Testis (tissue), 3 donors: ENCODE data around the gene MTOR. TPM values are rescaled to one million over a fixed set of nuclear protein-coding genes. Genes with fewer than 3 reads are reported as not detected.

Experiments
- DNase-seq: peaks from one replicate; pipeline ENCODE4 v3.0.0-alpha.2; 2019
- H3K27ac ChIP-seq, 2 donors: fragments of 200-600 bp; sonication (generic); one replicate each; pipeline ENCODE4 v1.5.1; 2019
- H3K27me3 ChIP-seq: fragments of 200-600 bp; sonication (generic); one replicate; pipeline ENCODE4 v1.5.1; 2019
- H3K36me3 ChIP-seq: fragments of 200-600 bp; sonication (generic); one replicate; pipeline ENCODE4 v1.5.1; 2017; ENCODE audit warnings: low read depth; ENCODE audit errors: missing control alignments
- H3K4me1 ChIP-seq: fragments of 200-600 bp; sonication (generic); one replicate; pipeline ENCODE4 v1.5.1; 2019
- H3K4me3 ChIP-seq, 2 donors: fragments of 200-600 bp; sonication (generic); one replicate each; pipeline ENCODE4 v1.5.1; 2017 to 2019
- H3K9me3 ChIP-seq: fragments of 200-600 bp; sonication (generic); one replicate; pipeline ENCODE4 v1.5.1; 2017
- POLR2A ChIP-seq: fragments of 450-650 bp; IDR thresholded peaks from one replicate; pipeline ENCODE4 v1.6.1; 2017; ENCODE audit warnings: antibody characterized with exemption, mild to moderate bottlenecking, moderate library complexity
- WGBS, 2 donors: methylation state at CpG; one replicate each; pipeline ENCODE4 v1.1.5; 2018; 5-methylcytosine and 5-hydroxymethylcytosine counted together
- intact Hi-C: fragments of 100-400 bp; cut with DNase I; formaldehyde crosslinking; loops from one replicate; pipeline ENCODE4 v1.15.1; 2023; ENCODE audit warnings: low total_unique reads
- polyA plus RNA-seq: library from polyadenylated mRNA; stranded (reverse); fragments of 350-450 nt; fragmentation: Illumina TruSeq; extraction: RNeasy Lipid Tissue Mini Kit (QIAGEN cat#74804); gene quantifications from one replicate; pipeline ENCODE4 v1.2.3, GENCODE V29; 2014; ENCODE audit warnings: low read depth, low replicate concordance; ENCODE audit not compliant: insufficient read depth
- total RNA-seq, 2 donors: library from RNA; depleted of rRNA; stranded (reverse); fragments of >200 nt; gene quantifications; one replicate each; pipeline ENCODE4 v1.2.3, GENCODE V29; 2016
- TF ChIP-seq, protein P1 (sequence below), 3 experiments: fragments of 450-650 bp in 2 of 3; fragments of 200-600 bp in 1 of 3; sonication (generic) in 1 of 3; IDR thresholded peaks; one replicate each; pipeline ENCODE4 v1.5.1; 2016 to 2019; ENCODE audit warnings: antibody characterized with exemption in 3 of 3, mild to moderate bottlenecking in 2 of 3, moderate library complexity in 1 of 3

The MTOR gene
- total and polyA plus RNA-seq, 3 donors from 2014 or later = 83.3 to 129 (median 108) TPM

GRCh38 chr1:11126569-11126968 lies 135.8 kb downstream of the MTOR start:
- Histone ChIP-seq H3K4me1 (no peaks in the 10 kb centered on the region), H3K4me3 (no peak overlapping the region), H3K27me3 (no peaks in the 10 kb centered on the region), H3K27ac (no peak overlapping the region), H3K9me3 (no peaks in the 10 kb centered on the region), H3K36me3 (no peaks in the 10 kb centered on the region)
- TF ChIP-seq, protein P1, sequence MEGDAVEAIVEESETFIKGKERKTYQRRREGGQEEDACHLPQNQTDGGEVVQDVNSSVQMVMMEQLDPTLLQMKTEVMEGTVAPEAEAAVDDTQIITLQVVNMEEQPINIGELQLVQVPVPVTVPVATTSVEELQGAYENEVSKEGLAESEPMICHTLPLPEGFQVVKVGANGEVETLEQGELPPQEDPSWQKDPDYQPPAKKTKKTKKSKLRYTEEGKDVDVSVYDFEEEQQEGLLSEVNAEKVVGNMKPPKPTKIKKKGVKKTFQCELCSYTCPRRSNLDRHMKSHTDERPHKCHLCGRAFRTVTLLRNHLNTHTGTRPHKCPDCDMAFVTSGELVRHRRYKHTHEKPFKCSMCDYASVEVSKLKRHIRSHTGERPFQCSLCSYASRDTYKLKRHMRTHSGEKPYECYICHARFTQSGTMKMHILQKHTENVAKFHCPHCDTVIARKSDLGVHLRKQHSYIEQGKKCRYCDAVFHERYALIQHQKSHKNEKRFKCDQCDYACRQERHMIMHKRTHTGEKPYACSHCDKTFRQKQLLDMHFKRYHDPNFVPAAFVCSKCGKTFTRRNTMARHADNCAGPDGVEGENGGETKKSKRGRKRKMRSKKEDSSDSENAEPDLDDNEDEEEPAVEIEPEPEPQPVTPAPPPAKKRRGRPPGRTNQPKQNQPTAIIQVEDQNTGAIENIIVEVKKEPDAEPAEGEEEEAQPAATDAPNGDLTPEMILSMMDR (IDR thresholded peaks at IDR 0.05) = no peak
- TF ChIP-seq POLR2A = no peak
- no peak for DNase-seq
- intact Hi-C loops = no loop called here
- WGBS, 2 donors = 75 to 77% methylated on average over 5 of the region's 5 CpGs

GRCh38 chr1:11125931-11126330 lies 136.4 kb downstream of the MTOR start:
- H3K27me3 ChIP-seq = no peaks in the 10 kb centered on the region
- H3K4me3 ChIP-seq = no peak overlapping the region
- TF ChIP-seq, protein P1 (IDR thresholded peaks at IDR 0.05) = no peak
- TF ChIP-seq POLR2A = no peak
- no peaks in the 10 kb centered on the region for H3K4me1 ChIP-seq
- H3K36me3 ChIP-seq = no peaks in the 10 kb centered on the region
- no peaks in the 10 kb centered on the region for H3K9me3 ChIP-seq
- WGBS, 2 donors = 86 to 95% methylated on average over 5 of the region's 5 CpGs
- intact Hi-C loops = no loop called here
- H3K27ac ChIP-seq = no peak overlapping the region
- DNase-seq = no peak

GRCh38 chr1:11124965-11125364 lies 137.4 kb downstream of the MTOR start:
- H3K27me3 ChIP-seq = no peaks in the 10 kb centered on the region
- no peak for DNase-seq
- WGBS, 2 donors = 84 to 96% methylated on average over 3 of the region's 3 CpGs
- no peaks in the 10 kb centered on the region for H3K9me3 ChIP-seq
- no peaks in the 10 kb centered on the region for H3K36me3 ChIP-seq
- no peak overlapping the region for H3K27ac ChIP-seq
- intact Hi-C loops = no loop called here
- no peak overlapping the region for H3K4me3 ChIP-seq
- no peaks in the 10 kb centered on the region for H3K4me1 ChIP-seq
- TF ChIP-seq, protein P1 (IDR thresholded peaks at IDR 0.05) = no peak
- TF ChIP-seq POLR2A = no peak

DNA sequence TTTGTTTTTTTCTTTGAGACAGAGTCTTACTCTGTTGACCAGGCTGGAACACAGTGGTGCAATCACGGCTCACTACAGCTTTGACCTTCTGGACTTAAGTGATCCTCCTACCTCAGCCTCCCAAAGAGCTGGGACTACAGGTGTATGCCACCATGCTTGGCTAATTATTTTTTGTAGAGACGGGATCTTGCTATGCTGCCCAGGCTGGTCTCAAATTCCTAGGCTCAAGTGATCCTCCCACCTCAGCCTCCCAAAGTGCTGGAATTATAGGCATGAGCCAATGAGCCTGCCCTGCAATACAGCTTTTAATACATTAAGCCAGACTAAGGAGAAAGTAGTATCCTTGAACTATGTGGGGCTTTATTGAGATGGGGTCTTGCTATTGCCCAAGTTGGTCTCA lies 146.0 kb downstream of the MTOR start:
- 79 to 96% methylated on average over 2 of the region's 2 CpGs for WGBS, 2 donors
- H3K27ac ChIP-seq = no peak overlapping the region
- H3K9me3 ChIP-seq = no peaks in the 10 kb centered on the region
- no peak for DNase-seq
- intact Hi-C loops = no loop called here
- no peaks in the 10 kb centered on the region for H3K27me3 ChIP-seq
- no peaks in the 10 kb centered on the region for H3K36me3 ChIP-seq
- H3K4me1 ChIP-seq = no peaks in the 10 kb centered on the region
- no peak for TF ChIP-seq POLR2A
- TF ChIP-seq, protein P1 (IDR thresholded peaks at IDR 0.05) = no peak
- no peak overlapping the region for H3K4me3 ChIP-seq

GRCh38 chr1:11114966-11115365 lies 147.4 kb downstream of the MTOR start:
- no peak overlapping the region for H3K27ac ChIP-seq
- H3K27me3 ChIP-seq = no peaks in the 10 kb centered on the region
- intact Hi-C loops = no loop called here
- H3K4me3 ChIP-seq = no peak overlapping the region
- H3K4me1 ChIP-seq = no peaks in the 10 kb centered on the region
- no peaks in the 10 kb centered on the region for H3K36me3 ChIP-seq
- H3K9me3 ChIP-seq = no peaks in the 10 kb centered on the region
- no peak for DNase-seq
- WGBS, 2 donors = 88 to 91% methylated on average over 3 of the region's 3 CpGs
- TF ChIP-seq, protein P1 (IDR thresholded peaks at IDR 0.05) = no peak
- no peak for TF ChIP-seq POLR2A
